GM19467 (cell line): Measurements from ENCODE around the gene SORCS2.

Experiments used
- ATAC-seq: cut with Tn5 transposase; IDR thresholded peaks from one replicate; pipeline ENCODE4 v1.9.1; 2021; ENCODE audit warnings: mild to moderate bottlenecking, moderate library complexity; ENCODE audit not compliant: unreplicated experiment

The SORCS2 gene

DNA sequence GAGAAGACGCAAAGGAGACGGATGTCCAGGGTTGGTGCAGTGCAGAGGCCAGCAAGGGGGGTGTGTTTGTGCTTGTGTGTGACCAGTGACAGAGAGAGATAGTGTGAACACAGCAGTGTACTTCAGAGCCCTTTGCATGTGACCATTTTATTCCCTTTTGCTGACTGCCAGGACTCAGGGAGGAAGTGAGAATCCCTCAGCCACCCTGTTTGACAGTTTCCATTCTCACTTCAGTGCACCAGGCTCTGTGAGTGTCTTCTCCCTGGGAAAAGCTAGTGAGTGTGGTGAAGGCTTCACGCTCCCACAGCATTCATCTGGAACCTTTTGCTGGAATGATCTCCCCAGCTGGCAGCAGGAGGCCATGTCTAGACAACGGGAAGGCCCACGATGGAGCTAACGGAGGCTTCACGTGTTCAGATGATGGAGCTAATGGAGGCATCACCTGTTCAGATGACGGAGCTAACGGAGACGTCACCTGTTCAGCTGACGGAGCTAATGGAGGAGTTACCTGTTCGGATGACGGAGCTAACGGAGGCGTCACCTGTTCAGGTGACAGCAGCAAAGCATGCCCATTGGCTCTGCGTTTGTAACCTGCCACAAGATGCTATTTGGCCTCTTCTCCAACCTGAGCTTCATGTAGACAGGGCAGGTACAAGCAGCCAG lies 551.9 kb downstream of the SORCS2 start:
- no peak for ATAC-seq

- no peak for ATAC-seq
These were observed 553.1 kb downstream of the SORCS2 start for GRCh38 chr4:7745301-7745885.

DNA sequence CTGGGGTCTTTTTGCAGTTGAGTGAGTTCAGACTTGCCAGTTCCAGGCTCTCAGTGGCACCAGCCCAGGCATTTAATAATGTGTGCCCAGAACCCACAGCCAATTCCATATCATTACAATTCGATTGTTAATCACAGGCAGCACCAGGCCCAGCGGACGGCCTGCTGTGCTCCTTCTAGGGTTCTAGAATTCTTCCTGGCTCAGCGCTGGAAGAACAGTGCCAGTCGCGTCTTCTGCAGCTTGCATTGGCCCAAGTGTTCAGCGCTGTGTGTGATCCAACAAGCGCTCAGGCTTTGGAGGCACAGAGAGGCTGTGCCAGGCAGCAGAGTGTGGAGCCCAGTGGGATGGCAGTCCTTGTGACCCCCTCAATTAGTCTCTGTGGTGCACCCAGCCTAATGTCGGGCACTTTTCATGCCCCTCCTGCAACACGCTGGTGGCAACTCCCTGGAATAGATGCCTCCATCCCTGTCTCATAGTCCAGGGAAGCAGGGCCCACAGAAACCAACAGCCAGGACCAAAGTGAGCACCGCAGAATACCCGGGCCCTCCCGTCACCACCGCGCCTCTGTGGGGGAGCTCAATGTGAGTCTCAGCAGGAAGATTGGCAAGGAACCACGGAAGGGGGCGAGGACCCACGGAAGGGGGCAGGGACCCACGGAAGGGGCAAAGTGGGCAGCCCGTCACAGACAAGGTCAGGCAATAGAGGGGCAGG lies 554.2 kb downstream of the SORCS2 start:
- no peak for ATAC-seq

GRCh38 chr4:7747062-7747385 lies 554.7 kb downstream of the SORCS2 start:
- ATAC-seq, result no peak

DNA sequence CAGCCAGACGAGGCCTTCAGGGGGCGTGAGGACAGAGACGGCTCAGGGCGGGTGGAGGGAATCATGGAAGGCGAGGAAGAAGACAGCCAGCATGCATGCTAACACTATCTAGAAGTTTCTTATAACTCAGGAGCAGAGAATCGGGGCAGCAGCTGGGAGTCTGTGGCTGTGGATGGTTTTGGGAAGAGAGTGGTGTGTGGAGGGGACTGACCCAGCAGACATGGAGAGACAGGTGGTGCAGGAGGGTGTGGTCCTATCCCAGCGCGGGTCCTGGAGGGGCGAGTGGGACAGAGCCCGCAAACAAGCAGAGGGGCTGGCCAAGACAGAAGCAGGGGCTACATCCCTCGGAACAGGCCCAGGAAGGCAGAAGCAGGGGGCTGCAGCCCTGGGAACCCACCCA lies 555.2 kb downstream of the SORCS2 start:
- ATAC-seq, result no peak

DNA sequence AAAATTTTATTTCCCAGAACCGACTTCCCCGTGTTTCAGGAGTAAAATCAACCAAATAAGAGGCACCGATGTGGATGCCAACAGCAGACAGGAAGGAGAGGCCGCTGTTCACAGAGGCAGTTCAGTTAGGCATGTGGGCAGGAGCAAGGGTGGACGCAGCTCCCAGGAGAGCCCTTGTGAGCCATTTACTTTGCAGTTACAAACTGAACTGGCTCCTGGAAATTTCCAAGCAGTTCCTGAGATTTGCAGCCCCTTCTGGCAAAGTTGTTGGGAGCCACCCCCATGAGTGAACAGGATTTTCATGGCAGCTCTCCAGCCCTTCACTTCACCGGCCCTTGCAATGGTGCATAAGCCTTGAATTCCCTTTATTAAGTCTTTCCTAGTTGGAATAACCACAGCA lies 558.2 kb downstream of the SORCS2 start:
- ATAC-seq, result no peak

DNA sequence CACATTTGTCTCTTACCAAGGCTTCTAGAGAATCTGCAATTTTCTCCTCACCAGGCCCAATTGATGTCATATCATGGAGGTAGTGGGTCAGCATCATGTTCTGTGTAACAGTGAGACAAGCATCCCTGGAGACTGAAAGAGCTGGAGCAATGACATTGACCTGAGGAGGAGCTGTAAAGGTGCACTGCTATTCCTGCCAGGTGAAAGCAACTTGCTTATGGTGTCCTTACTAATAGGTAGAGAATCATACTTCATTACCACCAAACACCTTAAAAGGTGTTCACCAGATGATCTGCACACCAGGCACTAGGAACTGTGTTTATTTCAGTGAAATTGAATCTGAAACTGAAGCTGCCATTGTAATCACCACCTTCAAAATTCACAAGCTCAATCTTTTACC lies 558.6 kb downstream of the SORCS2 start:
- ATAC-seq, result no peak

GRCh38 chr4:7752649-7753048 lies 560.3 kb downstream of the SORCS2 start:
- no peak for ATAC-seq

DNA sequence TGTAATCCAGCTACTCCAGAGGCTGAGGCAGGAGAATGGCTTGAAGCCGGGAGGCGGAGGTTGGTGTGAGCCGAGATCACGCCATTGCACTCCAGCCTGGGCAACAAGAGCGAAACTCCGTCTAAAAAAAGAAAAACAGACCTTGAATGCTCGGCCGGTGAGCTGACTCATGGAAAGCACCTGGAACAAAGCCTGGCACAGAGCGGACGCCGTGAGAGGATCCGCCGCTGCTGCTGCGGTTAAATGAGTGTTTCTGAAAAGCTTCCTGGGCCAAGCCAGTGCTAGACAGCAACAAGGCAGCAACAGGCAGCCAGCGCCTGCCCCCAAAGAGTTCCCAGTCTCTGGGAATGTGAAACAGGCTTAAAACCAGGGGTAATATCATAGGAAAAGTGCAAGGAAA lies 560.9 kb downstream of the SORCS2 start:
- ATAC-seq, result no peak

- ATAC-seq, result no peak
These were observed 561.7 kb downstream of the SORCS2 start for GRCh38 chr4:7753931-7754465.

GRCh38 chr4:7754565-7755262 lies 562.4 kb downstream of the SORCS2 start:
- no peak for ATAC-seq

DNA sequence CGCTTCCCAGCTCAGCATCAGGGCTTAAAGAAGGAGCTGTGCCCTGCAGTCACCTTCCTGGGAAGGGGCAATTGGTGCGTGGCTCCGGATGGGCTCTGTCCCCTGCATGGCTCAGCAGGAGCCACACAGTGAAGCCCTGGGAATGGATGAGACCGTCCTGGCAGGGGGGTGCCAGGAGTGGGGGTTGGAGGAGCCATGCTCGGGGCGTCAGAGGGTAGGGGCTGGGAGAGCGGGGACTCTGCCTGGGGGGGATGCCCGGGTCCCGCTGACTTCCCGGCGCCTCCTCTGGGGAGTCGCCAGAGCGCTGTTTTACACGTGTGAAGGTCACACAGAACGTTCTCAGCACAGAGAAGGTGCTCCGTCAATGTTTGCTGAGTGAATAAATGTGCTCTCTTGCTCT lies 563.2 kb downstream of the SORCS2 start:
- no peak for ATAC-seq

DNA sequence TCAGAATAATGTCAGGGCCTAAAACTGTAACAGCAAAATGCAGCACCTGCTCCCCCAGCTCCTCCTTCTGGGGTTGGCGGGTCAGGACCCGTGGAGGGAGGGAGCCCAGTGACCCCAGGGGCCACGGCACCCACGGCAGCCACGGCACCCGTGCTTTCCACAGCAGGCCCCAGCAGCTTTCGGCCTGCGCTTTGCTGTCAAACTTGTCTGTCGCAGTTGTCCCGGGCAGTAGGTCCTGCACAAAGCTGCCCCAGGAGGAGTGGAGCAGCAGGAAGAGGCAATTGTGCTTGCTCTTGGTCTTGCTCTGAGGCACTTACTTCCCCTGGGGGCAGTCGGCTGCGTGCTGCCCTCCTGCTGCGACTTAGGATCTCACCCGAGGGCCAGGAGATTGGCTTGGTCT lies 563.7 kb downstream of the SORCS2 start:
- no peak for ATAC-seq

DNA sequence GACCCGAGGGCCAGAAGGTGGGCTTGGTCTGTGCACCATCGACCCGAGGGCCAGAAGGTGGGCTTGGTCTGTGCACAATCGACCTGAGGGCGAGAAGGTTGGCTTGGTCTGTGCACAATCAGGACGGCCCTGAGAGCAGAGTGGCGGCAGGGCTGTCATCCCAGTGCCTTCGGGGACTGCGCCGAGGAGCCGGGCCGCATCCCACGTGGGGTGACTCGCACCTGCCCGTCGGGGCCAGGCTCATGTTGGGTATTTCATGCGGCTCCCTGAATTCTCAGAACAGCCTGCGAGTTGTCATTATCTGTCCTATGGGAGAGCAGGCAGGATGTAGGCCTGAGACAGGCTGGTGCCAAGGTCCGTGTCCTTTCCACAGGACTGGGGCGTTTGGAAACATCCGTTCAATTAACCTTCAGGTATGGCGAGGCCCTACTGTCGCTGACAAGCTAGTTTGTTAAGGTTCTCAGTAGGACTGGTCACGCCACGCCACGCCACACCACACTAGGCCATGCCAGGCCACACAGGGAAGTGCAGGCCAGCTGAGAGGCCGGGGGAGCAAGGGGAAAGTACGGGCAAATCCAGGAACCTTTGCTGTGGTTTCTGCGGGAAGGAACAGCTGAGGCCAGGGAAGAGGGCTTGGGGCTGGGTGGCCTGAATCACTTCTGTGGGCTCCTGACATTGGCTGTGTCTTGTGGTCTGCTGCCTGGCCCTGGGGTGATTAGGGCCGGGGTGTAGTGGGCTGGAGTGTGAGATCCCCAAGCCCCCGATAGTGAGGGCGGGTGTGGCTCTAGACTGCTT lies 564.4 kb downstream of the SORCS2 start:
- no peak for ATAC-seq

DNA sequence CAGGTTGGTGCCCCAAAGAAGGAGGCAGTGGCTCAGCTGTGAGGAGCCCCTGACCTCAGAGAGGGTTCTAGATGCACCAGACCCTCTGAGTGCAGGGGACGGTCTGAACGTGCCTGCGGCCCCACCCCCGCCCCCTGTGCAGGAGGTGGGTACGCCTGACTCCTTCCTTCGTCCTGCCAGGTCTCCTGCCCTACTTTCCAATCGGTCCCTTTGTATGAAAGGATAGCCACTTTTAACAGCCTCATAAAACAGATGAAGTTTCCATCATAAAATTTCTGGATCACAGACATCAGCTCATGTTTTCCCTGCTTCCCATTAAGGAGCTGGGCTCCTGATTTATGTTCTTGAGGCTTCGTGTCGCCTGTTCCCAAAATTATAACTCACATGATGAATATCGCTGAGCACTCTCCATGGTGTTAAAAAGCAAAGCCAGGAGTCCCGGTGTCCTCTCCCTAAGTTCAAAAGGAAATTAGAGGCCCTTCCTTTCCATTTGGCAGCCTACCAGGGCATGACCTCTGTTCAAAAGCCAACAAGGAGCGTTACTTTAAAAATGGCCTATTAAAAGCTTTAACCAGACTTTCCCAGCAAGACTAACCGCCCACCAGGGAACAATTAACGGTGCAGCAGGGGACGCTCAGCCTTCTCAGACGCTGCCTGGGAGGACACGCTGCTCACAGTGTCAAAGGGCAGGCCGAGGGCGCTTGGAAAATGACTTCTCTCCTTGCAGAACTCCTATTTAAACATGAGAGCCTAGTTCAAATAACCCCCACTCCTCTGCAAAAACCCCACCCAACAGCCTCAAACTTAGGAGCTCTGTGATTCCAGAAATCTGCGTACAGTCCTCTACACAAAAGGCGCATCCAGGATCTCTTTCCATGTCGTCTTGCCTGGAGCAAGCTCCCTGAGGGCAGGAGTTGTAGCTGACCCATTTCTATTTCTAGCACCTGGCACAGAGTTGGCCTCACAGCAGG lies 565.4 kb downstream of the SORCS2 start:
- no peak for ATAC-seq

DNA sequence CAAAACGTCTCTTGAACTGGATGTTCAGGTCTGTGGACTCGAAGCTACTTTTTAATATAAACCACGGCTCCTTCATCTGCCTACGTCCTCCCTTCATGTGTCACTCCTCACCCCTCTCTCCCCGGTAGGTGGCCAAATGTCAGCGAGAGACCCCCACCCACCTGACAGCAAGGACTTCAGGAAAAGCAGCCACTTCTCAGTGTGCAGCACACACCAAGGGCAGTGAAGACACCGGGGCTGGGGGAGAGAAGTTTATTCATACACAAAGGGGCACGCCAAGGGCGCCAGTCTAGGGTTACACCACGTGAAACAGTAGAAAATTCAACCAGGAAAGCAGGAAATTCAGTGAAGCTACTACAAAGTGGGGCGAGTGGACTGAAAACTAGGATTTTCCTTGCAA lies 566.1 kb downstream of the SORCS2 start:
- ATAC-seq, result no peak

DNA sequence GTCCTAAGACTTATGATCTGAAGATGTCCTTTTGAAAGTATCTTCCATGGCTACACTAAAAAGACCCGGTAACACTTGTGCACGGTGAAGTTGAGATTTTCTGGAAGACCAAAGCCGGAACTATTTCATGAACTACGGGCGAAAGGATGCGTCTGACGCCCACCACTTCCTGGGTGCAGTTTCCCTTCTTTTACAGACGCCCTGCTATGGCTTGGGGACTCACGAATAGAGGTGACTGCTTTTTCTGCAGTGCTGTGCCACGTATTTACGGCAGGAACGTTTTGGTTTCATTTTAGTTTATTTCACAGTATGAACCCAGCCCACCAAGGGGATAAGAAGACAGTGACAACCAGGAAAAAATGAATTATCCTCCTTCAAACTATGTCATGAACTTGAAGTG lies 566.9 kb downstream of the SORCS2 start:
- no peak for ATAC-seq

GRCh38 chr4:7759635-7760034 lies 567.3 kb downstream of the SORCS2 start:
- no peak for ATAC-seq

GRCh38 chr4:7760228-7760627 lies 567.9 kb downstream of the SORCS2 start:
- ATAC-seq, result no peak

DNA sequence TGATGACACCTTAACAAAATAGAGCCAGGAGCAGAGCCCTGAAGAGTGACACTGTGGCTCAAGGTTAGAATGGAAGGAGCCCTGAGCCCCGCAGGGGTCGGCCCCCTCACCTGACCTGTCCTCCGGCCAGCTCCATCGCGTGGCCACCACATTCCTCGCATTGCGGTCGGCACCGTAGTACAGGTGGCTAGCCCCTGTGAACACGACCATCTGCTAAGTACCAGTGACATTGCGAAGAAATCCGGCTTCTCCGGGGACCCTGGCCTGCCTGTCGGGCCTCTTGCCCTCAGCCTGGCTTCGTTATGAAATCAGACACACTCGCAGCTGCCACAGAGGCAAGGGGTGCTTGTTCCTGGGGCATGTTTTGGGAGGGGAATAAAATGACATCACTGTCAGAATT lies 568.4 kb downstream of the SORCS2 start:
- no peak for ATAC-seq
